ENCODE data around the gene SHKBP1.
"Not testable (repeated sequence)": the region's sequence is repeated elsewhere in the genome, so short reads cannot be mapped to it uniquely, and the experiment has no call there.

Gene SHKBP1

GRCh38 chr19:40576585-40577451 lies at the start of gene SHKBP1:
Gene SHKBP1, plus strand, starts transcription at chr19:40576873. Its CDS starts 27 bp downstream, at chr19:40576900.
- peak; percentile 95 for DNase-seq (ENCODE audit: low spot score)

GRCh38 chr19:40528078-40528477 lies 48.6 kb upstream of the SHKBP1 start:
- no peak for DNase-seq (ENCODE audit: low spot score)

- no peak for DNase-seq (ENCODE audit: low spot score)
Observed at GRCh38 chr19:40528533-40529092, 48.1 kb upstream of the SHKBP1 start.

GRCh38 chr19:40529093-40529954 lies 47.3 kb upstream of the SHKBP1 start:
- DNase-seq (ENCODE audit: low spot score), result peak; percentile 81

GRCh38 chr19:40530091-40530901 lies 46.4 kb upstream of the SHKBP1 start:
- DNase-seq (ENCODE audit: low spot score), result no peak

- DNase-seq (ENCODE audit: low spot score), result no peak
Observed at GRCh38 chr19:40533508-40533907, 43.2 kb upstream of the SHKBP1 start.

GRCh38 chr19:40534148-40534547 lies 42.5 kb upstream of the SHKBP1 start:
- DNase-seq (ENCODE audit: low spot score), result no peak

- no peak for DNase-seq (ENCODE audit: low spot score)
Observed at GRCh38 chr19:40539070-40539469, 37.6 kb upstream of the SHKBP1 start.

GRCh38 chr19:40542202-40542859 lies 34.3 kb upstream of the SHKBP1 start:
- peak; percentile 30 for DNase-seq (ENCODE audit: low spot score)

- DNase-seq (ENCODE audit: low spot score), result no peak
Observed at GRCh38 chr19:40543029-40543597, 33.6 kb upstream of the SHKBP1 start.

- not testable (repeated sequence) for DNase-seq (ENCODE audit: low spot score)
Observed at GRCh38 chr19:40546153-40546841, 30.4 kb upstream of the SHKBP1 start.

GRCh38 chr19:40547190-40547589 lies 29.5 kb upstream of the SHKBP1 start:
- not testable (repeated sequence) for DNase-seq (ENCODE audit: low spot score)

- DNase-seq (ENCODE audit: low spot score), result no peak
Observed at GRCh38 chr19:40547836-40548235, 28.8 kb upstream of the SHKBP1 start.

- peak; percentile 60 for DNase-seq (ENCODE audit: low spot score)
Observed at GRCh38 chr19:40549007-40549708, 27.5 kb upstream of the SHKBP1 start.

- DNase-seq (ENCODE audit: low spot score), result no peak
Observed at GRCh38 chr19:40550951-40551350, 25.7 kb upstream of the SHKBP1 start.

- DNase-seq (ENCODE audit: low spot score), result no peak
Observed at GRCh38 chr19:40552848-40553247, 23.8 kb upstream of the SHKBP1 start.

GRCh38 chr19:40553885-40554857 lies 22.5 kb upstream of the SHKBP1 start:
- no peak for DNase-seq (ENCODE audit: low spot score)

- DNase-seq (ENCODE audit: low spot score), result no peak
Observed at GRCh38 chr19:40555978-40556689, 20.5 kb upstream of the SHKBP1 start.
